Neural cell (in vitro differentiated cells): ENCODE results near the gene HCRTR2. TPM values are rescaled to one million over a fixed set of nuclear protein-coding genes. Genes with fewer than 3 reads are reported as not detected.
"Not testable (repeated sequence)": the region's sequence is repeated elsewhere in the genome, so short reads cannot be mapped to it uniquely, and the experiment has no call there.

ENCODE experiments used
- H2AFZ ChIP-seq: fragments of 200-600, 300-800 bp; sonication (generic), shearing (Covaris generic); 2 replicates; pipeline ENCODE4 v1.6.0; 2014; ENCODE audit warnings: low read depth, mild to moderate bottlenecking, antibody characterized with exemption, low read length, moderate library complexity
- H3F3A ChIP-seq: fragments of 200-600 bp; shearing (Covaris generic); 2 replicates; pipeline ENCODE4 v1.6.1; 2016; ENCODE audit warnings: mild to moderate bottlenecking, moderate library complexity, mixed read lengths, antibody characterized with exemption, low read length; ENCODE audit not compliant: insufficient read depth, poor library complexity, severe bottlenecking
- H3K27ac ChIP-seq: fragments of 200-600, 300-800 bp; sonication (generic), shearing (Covaris generic); 2 replicates; pipeline ENCODE4 v1.5.1; 2014; ENCODE audit warnings: mild to moderate bottlenecking, low read length, moderate library complexity
- H3K27me3 ChIP-seq: fragments of 300-800, 200-600 bp; sonication (generic), shearing (Covaris generic); 2 replicates; pipeline ENCODE4 v1.6.0; 2014; ENCODE audit warnings: mild to moderate bottlenecking, low read depth, low read length, moderate library complexity; ENCODE audit not compliant: insufficient read depth
- H3K36me3 ChIP-seq: fragments of 300-800, 200-600 bp; sonication (generic), shearing (Covaris generic); 2 replicates; pipeline ENCODE4 v1.5.1; 2014; ENCODE audit warnings: mild to moderate bottlenecking, antibody characterized with exemption, low read length, moderate library complexity; ENCODE audit not compliant: insufficient read depth
- H3K4me2 ChIP-seq: fragments of 300-800, 200-600 bp; sonication (generic), shearing (Covaris generic); 2 replicates; pipeline ENCODE4 v1.6.0; 2014; ENCODE audit warnings: mild to moderate bottlenecking, low read length
- H3K4me3 ChIP-seq: fragments of 300-800, 200-600 bp; sonication (generic), shearing (Covaris generic); 2 replicates; pipeline ENCODE4 v1.5.1; 2014; ENCODE audit warnings: mild to moderate bottlenecking, low read length, moderate library complexity
- H3K79me2 ChIP-seq: fragments of 200-600 bp; shearing (Covaris generic); replicated peaks from 2 replicates; pipeline ENCODE4 v1.6.0; 2014; ENCODE audit warnings: mild to moderate bottlenecking, low read length, moderate library complexity; ENCODE audit not compliant: insufficient read depth
- H3K9ac ChIP-seq: fragments of 300-800, 200-600 bp; sonication (generic), shearing (Covaris generic); 2 replicates; pipeline ENCODE4 v1.6.1; 2016; ENCODE audit warnings: mild to moderate bottlenecking, low read length, mixed read lengths
- H3K9me2 ChIP-seq: fragments of 200-600 bp; shearing (Covaris generic); 2 replicates; pipeline ENCODE4 v1.6.1; 2016; ENCODE audit warnings: mild to moderate bottlenecking, low read length, mixed read lengths; ENCODE audit not compliant: insufficient read depth
- H3K9me3 ChIP-seq: fragments of 200-600, 300-800 bp; sonication (generic), shearing (Covaris generic); 2 replicates; pipeline ENCODE4 v1.6.1; 2016; ENCODE audit warnings: mild to moderate bottlenecking, mixed run types, low read length, moderate library complexity, mixed read lengths
- H4K20me1 ChIP-seq: fragments of 200-600 bp; shearing (Covaris generic); 2 replicates; pipeline ENCODE4 v1.6.1; 2016; ENCODE audit warnings: mild to moderate bottlenecking, mixed run types; ENCODE audit not compliant: insufficient read depth
- CTCF ChIP-seq: fragments of 450-650 bp; IDR thresholded peaks from 2 replicates; pipeline ENCODE4 v1.5.1; 2014; ENCODE audit warnings: antibody characterized with exemption, mild to moderate bottlenecking, moderate library complexity; ENCODE audit not compliant: poor library complexity, severe bottlenecking
- EP300 ChIP-seq: fragments of 450-650 bp; conservative IDR thresholded peaks from 2 replicates; pipeline ENCODE4 v1.6.1; 2014; ENCODE audit warnings: antibody characterized with exemption, mild to moderate bottlenecking, moderate library complexity; ENCODE audit not compliant: poor library complexity, severe bottlenecking
- EZH2 ChIP-seq: fragments of 200-600, 300-800 bp; shearing (Covaris generic), sonication (generic); IDR thresholded peaks from 2 replicates; pipeline ENCODE4 v1.6.1; 2014; ENCODE audit warnings: antibody characterized with exemption, low read length, borderline replicate concordance, mild to moderate bottlenecking; ENCODE audit not compliant: insufficient read depth, poor library complexity, severe bottlenecking
- MXI1 ChIP-seq: fragments of 450-650 bp; conservative IDR thresholded peaks from 2 replicates; pipeline ENCODE4 v1.6.1; 2014; ENCODE audit warnings: antibody characterized with exemption, mild to moderate bottlenecking; ENCODE audit not compliant: poor library complexity, severe bottlenecking
- POLR2AphosphoS5 ChIP-seq: IDR thresholded peaks from 2 replicates; pipeline ENCODE4 v1.6.1; 2012
- RAD21 ChIP-seq: fragments of 450-650 bp; conservative IDR thresholded peaks from 2 replicates; pipeline ENCODE4 v1.6.1; 2014; ENCODE audit warnings: antibody characterized with exemption, mild to moderate bottlenecking, moderate library complexity
- REST ChIP-seq: IDR thresholded peaks from 2 replicates; pipeline ENCODE4 v1.6.1; 2012; ENCODE audit warnings: borderline replicate concordance
- SMC3 ChIP-seq: fragments of 450-650 bp; conservative IDR thresholded peaks from 2 replicates; pipeline ENCODE4 v1.6.1; 2014; ENCODE audit warnings: antibody characterized with exemption, mild to moderate bottlenecking, moderate library complexity; ENCODE audit not compliant: poor library complexity
- TAF1 ChIP-seq: IDR thresholded peaks from 2 replicates; pipeline ENCODE4 v1.6.1; 2012; ENCODE audit warnings: low read depth
- polyA plus RNA-seq: library from polyadenylated mRNA; depleted of rRNA; stranded (reverse); fragments of >200 nt; gene quantifications from 2 replicates; pipeline ENCODE4 v1.2.3, GENCODE V29; 2014

HCRTR2 gene
- polyA plus RNA-seq, 1 donor from 2014 or later, result 8.1 TPM

GRCh38 chr6:55142610-55143009 is 31.7 kb upstream of the HCRTR2 start:
- Histone ChIP-seq H3K4me2 (no peak overlapping the region), H3K27me3 (no peaks in the 10 kb centered on the region)
- TF ChIP-seq TAF1 (no peak), EP300 (no peak), CTCF (no peak), POLR2AphosphoS5 (no peak), REST (no peak), MXI1 (no peak), RAD21 (no peak), SMC3 (no peak), EZH2 (no peak)

GRCh38 chr6:55153284-55153683 is 21.0 kb upstream of the HCRTR2 start:
- no peaks in the 10 kb centered on the region for H4K20me1 ChIP-seq
- H3K27me3 ChIP-seq, result no peaks in the 10 kb centered on the region
- no peak overlapping the region for H3K4me2 ChIP-seq
- no peak overlapping the region for H3K4me3 ChIP-seq
- H3K9me2 ChIP-seq, result no peaks in the 10 kb centered on the region
- H3F3A ChIP-seq, result no peaks in the 10 kb centered on the region
- no peak overlapping the region for H3K9ac ChIP-seq
- no peaks in the 10 kb centered on the region for H3K9me3 ChIP-seq
- no peaks in the 10 kb centered on the region for H3K36me3 ChIP-seq
- no peak overlapping the region for H2AFZ ChIP-seq
- TF ChIP-seq REST (no peak), EZH2 (no peak), EP300 (no peak), SMC3 (no peak), POLR2AphosphoS5 (no peak), CTCF (no peak), TAF1 (no peak), MXI1 (no peak), RAD21 (no peak)
- H3K79me2 ChIP-seq, result no peaks in the 10 kb centered on the region
- no peak overlapping the region for H3K27ac ChIP-seq

More at GRCh38 chr6:55142610-55143009, 31.7 kb upstream of the HCRTR2 start:
- Histone ChIP-seq H3K27ac (no peak overlapping the region), H2AFZ (no peak overlapping the region), H3K9ac (no peak overlapping the region), H3K79me2 (no peaks in the 10 kb centered on the region), H3K9me2 (no peaks in the 10 kb centered on the region), H3K4me3 (no peak overlapping the region), H3K36me3 (no peaks in the 10 kb centered on the region), H3F3A (no peaks in the 10 kb centered on the region), H4K20me1 (no peaks in the 10 kb centered on the region), H3K9me3 (no peaks in the 10 kb centered on the region)

- H3F3A ChIP-seq, H3K4me3 ChIP-seq, H4K20me1 ChIP-seq, H3K4me2 ChIP-seq, H3K9me2 ChIP-seq, H3K27ac ChIP-seq, H3K36me3 ChIP-seq, H2AFZ ChIP-seq, H3K27me3 ChIP-seq, H3K9me3 ChIP-seq, H3K9ac ChIP-seq, H3K79me2 ChIP-seq: not testable (repeated sequence)
These were observed 15.5 kb upstream of the HCRTR2 start for GRCh38 chr6:55158784-55159183.
